ENCODE measurements around the gene RAD51B. TPM values are rescaled to one million over a fixed set of nuclear protein-coding genes. Genes with fewer than 3 reads are reported as not detected.

RAD51B gene
- total and polyA plus RNA-seq, 9 of the 15 experiments (the other 6 are each of a cell fraction or from before 2014, with no cell fraction given): 8.5 to 17.3 (median 11.3) TPM

DNA sequence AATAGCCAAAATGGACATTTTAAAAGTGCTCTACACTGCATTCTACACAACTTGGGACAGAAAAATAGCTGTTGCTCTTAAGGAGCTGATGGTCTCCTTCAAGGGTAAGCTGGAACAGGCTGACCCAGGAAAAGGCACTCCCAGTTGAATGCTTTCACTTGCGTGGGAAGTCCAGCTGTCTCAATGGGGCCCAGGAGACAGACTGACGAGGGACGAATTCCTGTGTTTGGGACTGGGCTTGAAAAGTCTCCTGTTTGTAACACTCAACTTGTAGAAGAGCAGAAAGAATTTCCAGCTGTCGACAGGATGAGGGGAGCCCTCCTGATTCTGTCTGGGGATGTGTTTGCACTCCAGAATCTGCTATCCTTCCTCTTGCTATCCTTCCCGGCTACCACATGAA, 792.5 kb downstream of the RAD51B start:
- no peak overlapping the region for H3K27ac ChIP-seq (ENCODE audit: extremely low read depth, low read depth, low read length)
- 33% methylated on average over 5 of the region's 5 CpGs for WGBS (ENCODE audit: insufficient coverage, low coverage, missing lambda C conversion rate)
- no peaks in the 10 kb centered on the region for H3K27me3 ChIP-seq (ENCODE audit: control insufficient read depth in 2 of 2, insufficient read depth in 2 of 2, low read length in 2 of 2)
- H3K9me1 ChIP-seq (ENCODE audit: control insufficient read depth, insufficient read depth, low read length): no peaks in the 10 kb centered on the region
- in situ Hi-C loops (cut with MboI) (no loop called here), intact Hi-C loops (cut with micrococcal nuclease) (no loop called here)
- FAIRE-seq: no peak
- TF ChIP-seq, protein P1, sequence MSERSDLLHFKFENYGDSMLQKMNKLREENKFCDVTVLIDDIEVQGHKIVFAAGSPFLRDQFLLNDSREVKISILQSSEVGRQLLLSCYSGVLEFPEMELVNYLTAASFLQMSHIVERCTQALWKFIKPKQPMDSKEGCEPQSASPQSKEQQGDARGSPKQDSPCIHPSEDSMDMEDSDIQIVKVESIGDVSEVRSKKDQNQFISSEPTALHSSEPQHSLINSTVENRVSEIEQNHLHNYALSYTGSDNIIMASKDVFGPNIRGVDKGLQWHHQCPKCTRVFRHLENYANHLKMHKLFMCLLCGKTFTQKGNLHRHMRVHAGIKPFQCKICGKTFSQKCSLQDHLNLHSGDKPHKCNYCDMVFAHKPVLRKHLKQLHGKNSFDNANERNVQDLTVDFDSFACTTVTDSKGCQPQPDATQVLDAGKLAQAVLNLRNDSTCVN (CRISPR knock-in tag; IDR thresholded peaks at IDR 0.05): no peak
- TF ChIP-seq ZEB2 (IDR thresholded peaks at IDR 0.05) (no peak), DDX20 (tag; IDR thresholded peaks at IDR 0.05; ENCODE audit: low read depth) (no peak), YBX1 (IDR thresholded peaks at IDR 0.05) (no peak), ZNF146 (CRISPR knock-in tag; IDR thresholded peaks at IDR 0.05; ENCODE audit: unreplicated experiment) (no peak), RNF2 (IDR thresholded peaks at IDR 0.05) (no peak), ZKSCAN3 (CRISPR knock-in tag; IDR thresholded peaks at IDR 0.05) (no peak)
- TF ChIP-seq, protein P2, sequence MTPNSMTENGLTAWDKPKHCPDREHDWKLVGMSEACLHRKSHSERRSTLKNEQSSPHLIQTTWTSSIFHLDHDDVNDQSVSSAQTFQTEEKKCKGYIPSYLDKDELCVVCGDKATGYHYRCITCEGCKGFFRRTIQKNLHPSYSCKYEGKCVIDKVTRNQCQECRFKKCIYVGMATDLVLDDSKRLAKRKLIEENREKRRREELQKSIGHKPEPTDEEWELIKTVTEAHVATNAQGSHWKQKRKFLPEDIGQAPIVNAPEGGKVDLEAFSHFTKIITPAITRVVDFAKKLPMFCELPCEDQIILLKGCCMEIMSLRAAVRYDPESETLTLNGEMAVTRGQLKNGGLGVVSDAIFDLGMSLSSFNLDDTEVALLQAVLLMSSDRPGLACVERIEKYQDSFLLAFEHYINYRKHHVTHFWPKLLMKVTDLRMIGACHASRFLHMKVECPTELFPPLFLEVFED (CRISPR knock-in tag; conservative IDR thresholded peaks at IDR 0.05): no peak
- TF ChIP-seq, protein P3, sequence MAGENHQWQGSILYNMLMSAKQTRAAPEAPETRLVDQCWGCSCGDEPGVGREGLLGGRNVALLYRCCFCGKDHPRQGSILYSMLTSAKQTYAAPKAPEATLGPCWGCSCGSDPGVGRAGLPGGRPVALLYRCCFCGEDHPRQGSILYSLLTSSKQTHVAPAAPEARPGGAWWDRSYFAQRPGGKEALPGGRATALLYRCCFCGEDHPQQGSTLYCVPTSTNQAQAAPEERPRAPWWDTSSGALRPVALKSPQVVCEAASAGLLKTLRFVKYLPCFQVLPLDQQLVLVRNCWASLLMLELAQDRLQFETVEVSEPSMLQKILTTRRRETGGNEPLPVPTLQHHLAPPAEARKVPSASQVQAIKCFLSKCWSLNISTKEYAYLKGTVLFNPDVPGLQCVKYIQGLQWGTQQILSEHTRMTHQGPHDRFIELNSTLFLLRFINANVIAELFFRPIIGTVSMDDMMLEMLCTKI (IDR thresholded peaks at IDR 0.05; ENCODE audit: partially characterized antibody): no peak
- TF ChIP-seq, protein P4, sequence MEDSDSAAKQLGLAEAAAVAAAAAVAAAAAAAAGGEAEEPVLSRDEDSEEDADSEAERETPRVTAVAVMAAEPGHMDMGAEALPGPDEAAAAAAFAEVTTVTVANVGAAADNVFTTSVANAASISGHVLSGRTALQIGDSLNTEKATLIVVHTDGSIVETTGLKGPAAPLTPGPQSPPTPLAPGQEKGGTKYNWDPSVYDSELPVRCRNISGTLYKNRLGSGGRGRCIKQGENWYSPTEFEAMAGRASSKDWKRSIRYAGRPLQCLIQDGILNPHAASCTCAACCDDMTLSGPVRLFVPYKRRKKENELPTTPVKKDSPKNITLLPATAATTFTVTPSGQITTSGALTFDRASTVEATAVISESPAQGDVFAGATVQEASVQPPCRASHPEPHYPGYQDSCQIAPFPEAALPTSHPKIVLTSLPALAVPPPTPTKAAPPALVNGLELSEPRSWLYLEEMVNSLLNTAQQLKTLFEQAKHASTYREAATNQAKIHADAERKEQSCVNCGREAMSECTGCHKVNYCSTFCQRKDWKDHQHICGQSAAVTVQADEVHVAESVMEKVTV (CRISPR knock-in tag; IDR thresholded peaks at IDR 0.05): no peak
- no peak overlapping the region for H3K4me3 ChIP-seq
- ATAC-seq: no peak
- no peaks in the 10 kb centered on the region for H4K20me1 ChIP-seq (replicated peaks; ENCODE audit: control insufficient read depth, insufficient read depth, low read length)
- DNase-seq (ENCODE audit: extremely low read depth in 1 of 4, low spot score in 3 of 4): no peak
- BruUV-seq (replicated peaks): no TSS peak
- H2AFZ ChIP-seq (ENCODE audit: low read depth, low read length): no peak overlapping the region
- no peak overlapping the region for H3K4me2 ChIP-seq (ENCODE audit: insufficient read depth, low read length)
- H3K4me1 ChIP-seq (replicated peaks in 1 of 2; ENCODE audit: control insufficient read depth in 2 of 2, insufficient read depth in 2 of 2, low read length in 2 of 2): peaks cover 0 to 2% of the 10 kb centered on the region in 2 experiments; a peak in 2 of 5 replicates
- H3K36me3 ChIP-seq (ENCODE audit: control insufficient read depth, insufficient read depth, low read length): no peaks in the 10 kb centered on the region
- POLR2A ChIA-PET: no interaction called here
- CTCF ChIA-PET (ENCODE audit: low intra/inter-chr PET ratio): no interaction called here
- H3K9ac ChIP-seq (ENCODE audit: insufficient read depth in 1 of 2, low read depth in 2 of 2, low read length in 2 of 2): no peak overlapping the region
- H3K9me3 ChIP-seq (replicated peaks; ENCODE audit: control insufficient read depth, insufficient read depth, low read depth, low read length): peaks cover 3% of the 10 kb centered on the region; the same call in 1 of the 2 replicates
- H3K79me2 ChIP-seq (ENCODE audit: control insufficient read depth, insufficient read depth, low read length): no peaks in the 10 kb centered on the region

Measured in K562 (cell line).